CD4-positive, alpha-beta T cell treated with Interleukin-6 at 100 ng/mL for 8 hours (primary cell): ENCODE results near the gene ADAMTS2.

Experiments
- DNase-seq: peaks from one replicate; pipeline ENCODE4 v3.0.0-alpha.2; 2020; ENCODE audit warnings: mixed read lengths, low spot score

The ADAMTS2 gene

DNA sequence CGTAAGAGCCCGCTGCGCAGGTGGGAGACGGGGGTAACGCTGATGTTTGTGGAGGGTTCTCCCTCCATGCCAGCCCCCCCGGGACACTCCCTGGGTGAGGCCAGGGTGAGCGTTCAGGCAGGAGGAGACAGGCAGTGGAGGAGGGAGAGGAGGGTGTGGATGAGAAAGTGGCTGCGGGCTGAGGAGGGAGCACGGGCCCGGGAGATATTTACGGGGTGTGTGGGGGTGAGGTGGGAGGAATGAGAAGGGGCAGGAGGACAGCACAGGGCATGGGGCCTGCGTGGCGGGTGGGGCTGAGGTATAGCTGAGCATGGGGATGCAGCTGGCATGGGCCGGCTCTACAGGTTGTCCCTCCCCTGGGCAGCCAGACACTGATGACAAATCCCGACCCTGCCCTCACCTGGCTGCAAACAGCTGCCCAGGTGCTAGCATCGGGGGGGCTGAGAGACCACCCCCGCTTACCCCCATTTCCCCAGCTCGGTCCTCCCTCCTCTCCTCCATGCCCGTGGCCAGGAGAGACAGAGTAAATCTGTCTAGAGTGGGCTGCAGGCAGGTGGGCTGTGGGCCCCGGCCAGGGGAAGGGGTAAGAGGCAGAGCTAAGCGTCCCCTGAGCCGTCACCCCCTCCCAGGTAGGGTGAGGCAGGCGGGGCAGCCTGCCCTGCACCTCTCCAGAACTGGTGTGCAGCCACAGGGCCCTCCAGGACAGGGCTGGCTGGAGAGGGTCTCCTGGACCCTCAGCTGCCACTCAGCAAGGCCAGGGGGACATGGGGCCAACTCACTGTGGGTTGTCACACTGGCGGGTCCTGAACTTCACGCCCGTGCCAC lies 205.9 kb downstream of the ADAMTS2 start:
- no peak for DNase-seq

DNA sequence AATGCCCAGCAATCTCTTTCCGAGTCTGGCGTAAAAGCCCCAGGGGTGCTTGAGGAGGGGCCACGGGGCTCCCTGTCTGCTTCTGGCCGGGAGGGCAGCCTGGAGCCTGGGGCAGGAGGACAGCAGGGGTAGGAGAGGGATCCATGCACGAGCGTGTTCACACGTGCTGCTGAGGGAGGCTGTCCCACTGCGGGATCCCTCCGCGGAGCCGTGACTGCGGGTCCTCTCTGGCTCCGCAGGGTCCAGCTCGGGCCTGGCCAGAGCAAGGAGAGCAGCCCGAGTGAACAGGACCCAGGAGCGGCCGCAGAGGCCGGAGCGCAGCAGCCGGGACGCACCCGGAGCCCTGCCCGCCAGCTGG lies 206.7 kb downstream of the ADAMTS2 start:
- DNase-seq = no peak

DNA sequence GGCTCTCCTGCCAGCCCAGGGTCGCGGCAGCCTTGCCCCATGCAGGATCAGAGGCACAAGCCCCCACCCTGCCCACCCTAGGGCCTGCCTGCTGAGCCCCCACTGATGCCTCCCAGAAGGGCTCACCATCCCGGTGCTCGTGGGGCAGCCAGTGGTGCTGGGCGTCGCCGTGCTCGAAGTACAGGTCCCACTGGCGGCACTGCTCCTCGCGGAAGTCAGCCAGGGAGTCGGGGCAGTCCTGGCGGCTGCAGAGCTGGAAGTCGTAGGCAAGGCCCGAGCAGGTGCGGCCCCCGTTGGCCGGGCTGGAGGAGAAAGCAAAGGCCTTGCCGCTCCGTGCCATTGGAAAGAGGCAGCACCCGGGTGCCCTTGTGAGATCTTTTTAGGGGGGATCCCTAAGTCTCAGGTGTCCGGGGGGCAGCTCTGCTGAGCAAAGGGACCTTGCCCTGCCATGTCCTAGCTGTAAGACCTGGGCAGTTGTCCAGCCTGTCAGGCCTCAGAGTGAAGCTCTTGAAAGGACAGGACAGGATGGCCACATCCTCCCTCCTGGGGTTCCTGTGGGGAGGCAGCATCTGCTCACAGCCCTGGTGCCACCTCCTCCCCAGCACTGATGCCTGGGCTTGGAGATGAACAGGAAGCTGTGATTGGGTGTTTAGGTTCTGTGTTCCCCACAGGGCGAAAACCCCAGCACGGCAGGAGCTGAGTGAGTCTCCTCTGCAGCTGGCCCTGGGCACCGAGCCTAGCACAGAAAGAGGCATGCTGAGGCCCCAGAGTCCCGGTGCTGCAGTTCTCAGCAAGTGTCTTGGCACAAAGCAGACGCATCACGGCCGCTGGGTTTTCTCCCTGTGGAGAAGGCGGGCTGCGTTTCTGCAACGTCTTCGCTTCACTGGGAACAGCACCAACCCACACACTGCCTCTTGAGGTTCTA lies 207.4 kb downstream of the ADAMTS2 start:
- DNase-seq = no peak

DNA sequence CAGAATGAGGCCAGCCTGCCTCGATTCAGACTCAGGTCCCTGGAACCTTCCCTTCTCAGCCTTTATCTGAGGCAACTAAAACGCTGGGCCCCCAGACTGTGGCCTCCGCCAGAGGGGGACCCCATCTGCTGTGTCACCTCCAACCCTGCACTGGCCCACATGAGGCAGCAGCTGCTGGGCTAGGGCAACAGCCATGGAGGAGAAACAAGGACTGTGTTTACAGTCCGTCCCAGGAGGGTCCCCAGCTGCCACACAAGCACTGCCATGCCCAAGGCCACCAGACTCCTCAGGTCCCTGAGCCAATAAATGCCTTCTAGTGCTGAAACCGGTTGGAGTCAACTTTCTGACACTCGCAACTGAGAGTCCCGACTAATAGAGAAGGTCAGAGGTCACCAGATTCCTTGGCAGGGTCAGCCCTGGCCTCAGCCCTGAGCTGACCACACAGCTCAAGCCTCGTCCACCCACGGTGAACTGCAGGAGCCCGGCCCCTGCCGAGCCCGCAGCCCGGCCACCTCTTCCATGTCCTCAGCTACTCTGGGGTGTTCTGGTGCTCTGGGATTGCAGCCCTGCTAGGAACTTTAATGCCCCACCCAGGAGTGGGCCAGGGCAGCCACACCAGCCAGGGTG lies 208.1 kb downstream of the ADAMTS2 start:
- no peak for DNase-seq

DNA sequence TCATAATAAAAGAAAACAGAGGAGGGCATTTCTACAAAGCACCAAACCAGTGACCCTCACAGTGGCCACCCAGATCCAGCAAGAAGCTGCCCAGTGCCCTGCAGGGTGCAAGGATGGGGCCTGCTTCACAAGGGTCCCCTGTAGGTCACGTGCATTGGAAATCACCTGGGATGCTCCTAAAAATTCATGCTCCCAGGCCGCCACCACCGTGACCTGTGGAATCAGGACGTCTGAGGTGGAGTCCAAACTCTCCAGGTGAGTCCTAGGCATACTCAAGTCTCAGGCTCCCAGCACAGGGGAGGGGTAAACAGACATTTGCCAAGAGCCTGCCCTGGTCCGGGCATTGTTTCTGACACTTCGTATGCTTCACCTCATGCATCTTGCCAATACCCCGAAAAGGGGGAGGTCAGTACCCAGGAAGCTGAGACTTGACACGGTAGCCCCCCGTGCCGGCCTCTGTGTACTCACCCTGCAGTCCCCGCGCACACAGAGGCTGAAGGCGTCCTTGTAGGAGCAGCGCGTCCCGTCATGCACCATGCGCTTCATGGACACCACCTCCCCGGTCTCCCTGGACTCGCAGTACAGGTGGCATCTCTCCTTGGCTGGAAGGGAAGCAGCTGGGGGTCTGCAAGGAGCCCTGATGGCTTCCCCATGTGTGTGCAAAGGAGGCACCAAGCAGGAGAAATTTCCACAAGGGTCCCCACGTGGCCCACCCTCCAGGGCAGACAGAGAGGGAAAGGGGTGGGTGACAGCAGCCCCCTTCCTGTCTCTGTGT lies 209.6 kb downstream of the ADAMTS2 start:
- no peak for DNase-seq

DNA sequence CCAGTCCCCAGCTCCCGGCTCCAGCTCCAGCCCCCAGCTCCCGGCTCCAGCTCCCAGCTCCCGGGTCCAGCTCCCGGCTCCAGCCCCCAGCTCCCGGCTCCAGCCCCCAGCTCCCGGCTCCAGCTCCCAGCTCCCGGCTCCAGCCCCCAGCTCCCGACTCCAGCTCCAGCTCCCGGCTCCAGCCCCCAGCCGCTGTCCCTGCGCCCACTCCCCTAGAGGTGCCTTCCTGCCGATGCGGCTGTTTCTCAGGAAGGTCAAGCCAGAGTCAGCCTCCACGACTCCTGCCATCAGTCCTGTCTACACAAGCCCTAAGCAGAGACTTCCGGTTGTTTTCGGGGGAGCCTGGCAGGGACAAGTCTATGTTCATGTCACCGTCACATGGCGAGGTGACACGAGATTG lies 210.3 kb downstream of the ADAMTS2 start:
- DNase-seq = no peak

DNA sequence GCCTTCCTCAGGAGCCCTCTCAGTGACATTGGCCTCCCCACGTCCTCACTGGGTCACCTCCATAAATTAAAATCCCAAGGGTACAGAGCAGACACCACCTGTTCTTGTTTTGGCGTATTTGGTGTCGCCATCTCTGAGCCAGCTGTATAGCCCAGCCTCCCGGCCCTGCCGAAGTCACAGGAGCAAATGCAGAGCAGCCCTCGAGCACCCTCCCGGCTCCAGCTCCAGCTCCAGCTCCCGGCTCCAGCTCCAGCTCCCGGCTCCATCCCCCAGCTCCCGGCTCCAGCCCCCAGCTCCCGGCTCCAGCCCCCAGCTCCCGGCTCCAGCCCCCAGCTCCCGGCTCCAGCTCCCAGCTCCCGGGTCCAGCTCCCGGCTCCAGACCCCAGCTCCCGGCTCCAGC lies 210.8 kb downstream of the ADAMTS2 start:
- no peak for DNase-seq

DNA sequence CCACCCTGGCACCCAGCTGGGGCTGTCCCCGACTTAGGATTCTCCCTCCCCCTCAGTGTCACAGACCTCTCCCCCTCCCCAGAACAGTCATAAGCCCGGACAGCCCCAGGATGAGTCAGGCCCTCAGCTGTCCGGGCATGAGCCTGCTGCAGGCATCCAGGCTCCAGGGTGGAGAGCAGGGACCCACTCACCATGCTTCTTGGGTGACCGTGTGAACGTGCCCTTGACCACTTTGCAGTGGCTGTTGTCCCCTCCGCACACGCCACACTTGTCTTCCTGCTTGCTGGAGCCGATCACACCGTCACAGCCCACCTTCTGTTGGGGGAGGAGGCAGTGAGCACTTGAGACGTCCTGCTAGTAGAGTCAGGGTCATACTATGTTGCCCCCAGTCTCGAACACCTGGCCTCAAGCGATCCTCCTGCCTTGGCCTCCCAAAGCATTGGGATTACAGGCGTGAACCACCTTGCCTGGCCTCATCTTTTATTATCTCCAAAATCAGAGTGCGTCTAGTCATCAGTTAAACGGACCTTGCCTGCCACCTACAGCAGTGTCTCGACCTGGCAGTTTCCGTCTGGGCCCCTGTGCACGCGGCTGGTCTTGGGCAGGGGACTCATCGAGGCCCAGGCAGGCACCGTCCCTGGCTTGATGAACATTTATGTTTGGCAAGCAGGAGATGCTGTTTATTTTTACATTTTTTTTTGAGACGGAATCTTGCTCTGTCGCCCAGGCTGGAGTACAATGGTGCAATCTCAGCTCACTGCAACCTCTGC lies 212.5 kb downstream of the ADAMTS2 start:
- no peak for DNase-seq

DNA sequence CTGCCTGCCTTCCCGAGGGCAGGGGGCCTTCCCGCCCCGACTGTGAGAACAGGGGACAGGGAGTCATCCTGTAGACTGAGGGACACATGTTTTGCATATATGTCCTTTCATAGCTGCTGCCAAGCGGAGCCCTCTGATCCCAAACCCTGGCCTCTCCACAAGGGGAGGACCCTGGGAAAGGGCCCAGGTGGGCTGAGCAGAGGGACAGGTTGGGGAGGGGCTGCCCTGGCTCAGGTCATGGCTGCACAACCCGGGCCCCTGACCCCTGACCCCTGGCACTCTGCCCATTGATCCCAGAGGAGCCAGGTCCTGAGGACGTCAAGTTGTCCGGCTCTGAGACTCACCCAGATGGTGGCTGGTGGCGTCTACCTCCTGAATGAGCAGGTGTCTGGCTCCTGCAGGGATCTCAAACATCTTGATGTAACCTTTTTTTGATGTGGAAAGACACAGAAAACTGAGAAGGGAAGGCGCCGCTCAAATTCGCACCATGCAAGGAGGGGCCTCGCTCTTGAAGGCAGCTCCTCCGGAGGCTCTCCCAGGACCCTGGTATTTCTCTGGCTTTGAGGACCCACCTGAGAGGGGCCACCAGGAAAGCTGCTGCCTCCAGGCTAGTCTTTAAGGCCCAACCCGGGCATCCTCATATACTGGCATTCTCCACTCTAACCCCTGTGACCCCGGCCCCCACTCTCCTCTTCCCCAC lies 213.2 kb downstream of the ADAMTS2 start:
- no peak for DNase-seq

DNA sequence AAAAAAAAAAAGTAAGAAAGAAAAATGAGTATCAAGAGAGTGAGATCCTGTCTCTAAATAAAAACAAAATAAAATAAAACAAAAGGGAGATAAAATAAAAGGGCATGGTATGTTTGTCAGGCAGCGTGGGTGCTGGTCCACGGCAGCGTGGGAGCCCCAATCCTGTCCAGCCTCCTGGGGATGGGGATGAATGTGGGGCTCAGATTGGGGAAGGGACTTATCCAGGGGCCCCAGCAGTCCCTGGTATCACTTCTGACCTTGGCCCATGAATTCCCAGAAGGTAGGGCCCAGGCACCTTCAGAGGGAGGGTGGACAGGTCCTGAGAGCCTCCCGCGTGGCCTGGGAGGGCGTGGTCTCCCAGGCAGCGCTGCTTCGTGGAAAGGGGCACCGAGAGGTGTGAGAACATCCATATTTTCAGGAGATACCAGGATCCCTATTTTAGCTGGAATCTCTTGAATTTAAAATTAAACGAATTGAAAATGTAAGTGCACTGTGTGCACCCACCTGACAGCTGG lies 213.9 kb downstream of the ADAMTS2 start:
- no peak for DNase-seq

DNA sequence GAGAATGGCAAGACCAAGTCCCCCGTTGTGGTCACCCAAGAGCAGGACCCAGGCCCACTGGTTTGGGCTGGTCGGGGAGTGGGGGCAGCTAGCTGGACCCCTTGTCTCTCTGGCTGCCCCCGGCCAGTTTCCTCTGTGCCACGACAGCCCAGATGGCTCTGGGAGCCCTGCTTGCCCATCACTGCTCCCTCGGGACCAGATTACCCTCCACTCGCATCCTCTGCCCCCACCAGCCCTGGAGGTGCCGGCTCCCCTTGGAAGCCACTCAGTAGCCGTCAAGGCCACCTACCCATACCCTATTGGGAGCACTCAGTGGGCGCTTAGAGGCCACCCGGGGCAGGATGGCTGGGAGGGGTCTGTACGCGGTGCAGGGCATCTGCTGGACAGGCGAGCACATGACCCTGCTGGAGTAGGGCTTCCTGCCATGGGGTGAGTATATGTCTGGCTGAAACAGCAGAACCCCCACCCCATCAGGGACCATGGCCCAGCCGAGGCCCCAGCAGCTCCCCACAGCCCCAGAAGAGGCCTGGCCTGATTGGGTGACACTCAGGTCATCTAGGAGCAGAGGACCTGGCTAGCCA lies 215.1 kb downstream of the ADAMTS2 start:
- no peak for DNase-seq

DNA sequence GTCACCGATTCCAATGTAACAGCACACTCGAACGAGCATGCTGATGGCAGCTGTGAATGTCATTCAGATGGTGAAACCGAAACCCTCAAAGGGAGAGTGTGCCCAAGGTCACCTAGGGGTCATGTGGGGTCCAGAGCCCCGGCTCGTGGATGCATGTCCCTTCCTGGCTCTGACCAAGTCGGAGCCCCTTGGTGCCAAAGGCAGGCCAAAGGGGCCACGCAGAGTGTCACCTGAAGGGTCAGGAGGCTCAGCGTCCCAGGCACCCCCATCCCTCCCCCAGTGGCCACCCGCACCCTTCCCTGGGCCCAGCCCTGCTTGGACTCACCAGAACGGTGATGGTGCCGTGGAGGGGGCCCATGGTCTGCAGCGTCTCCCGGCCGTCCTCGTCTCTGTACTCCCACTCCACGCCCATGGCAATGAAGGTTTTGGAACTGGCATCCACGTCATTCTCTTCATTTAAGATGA lies 215.6 kb downstream of the ADAMTS2 start:
- no peak for DNase-seq

DNA sequence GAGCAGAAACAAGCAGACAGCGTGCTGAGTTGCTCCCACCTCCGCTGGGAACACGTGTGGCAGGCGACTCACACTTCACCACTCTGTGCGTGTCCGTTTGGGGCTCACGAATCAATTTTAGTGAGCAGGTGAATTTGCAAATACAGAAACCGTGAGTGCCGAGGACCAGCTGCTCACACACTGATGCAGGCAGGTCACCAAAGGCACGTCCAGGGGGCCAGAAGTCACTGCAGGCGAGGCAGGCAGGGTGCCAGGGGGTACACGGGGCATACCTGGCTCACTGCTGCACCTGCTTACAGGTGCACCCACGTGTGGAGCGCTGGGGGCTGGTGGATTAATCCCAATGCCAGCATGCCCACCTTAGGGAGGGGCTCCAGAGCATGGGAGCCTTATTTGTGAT lies 216.3 kb downstream of the ADAMTS2 start:
- no peak for DNase-seq

DNA sequence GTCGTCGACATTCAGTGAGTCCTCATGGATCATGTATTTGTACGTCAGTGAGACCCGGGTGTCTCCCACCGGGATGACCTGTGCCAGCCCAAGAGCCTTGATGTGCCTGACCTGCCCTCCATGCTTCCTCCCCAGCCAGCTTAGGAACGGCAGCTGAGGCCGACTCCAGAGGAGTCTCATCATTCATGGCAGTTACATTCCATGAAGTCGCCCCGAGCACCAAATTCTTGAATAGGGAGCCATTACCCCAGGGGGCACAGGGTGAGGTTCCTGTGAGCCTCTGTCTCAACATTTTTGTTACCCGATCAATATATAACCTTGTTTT lies 217.3 kb downstream of the ADAMTS2 start:
- no peak for DNase-seq

DNA sequence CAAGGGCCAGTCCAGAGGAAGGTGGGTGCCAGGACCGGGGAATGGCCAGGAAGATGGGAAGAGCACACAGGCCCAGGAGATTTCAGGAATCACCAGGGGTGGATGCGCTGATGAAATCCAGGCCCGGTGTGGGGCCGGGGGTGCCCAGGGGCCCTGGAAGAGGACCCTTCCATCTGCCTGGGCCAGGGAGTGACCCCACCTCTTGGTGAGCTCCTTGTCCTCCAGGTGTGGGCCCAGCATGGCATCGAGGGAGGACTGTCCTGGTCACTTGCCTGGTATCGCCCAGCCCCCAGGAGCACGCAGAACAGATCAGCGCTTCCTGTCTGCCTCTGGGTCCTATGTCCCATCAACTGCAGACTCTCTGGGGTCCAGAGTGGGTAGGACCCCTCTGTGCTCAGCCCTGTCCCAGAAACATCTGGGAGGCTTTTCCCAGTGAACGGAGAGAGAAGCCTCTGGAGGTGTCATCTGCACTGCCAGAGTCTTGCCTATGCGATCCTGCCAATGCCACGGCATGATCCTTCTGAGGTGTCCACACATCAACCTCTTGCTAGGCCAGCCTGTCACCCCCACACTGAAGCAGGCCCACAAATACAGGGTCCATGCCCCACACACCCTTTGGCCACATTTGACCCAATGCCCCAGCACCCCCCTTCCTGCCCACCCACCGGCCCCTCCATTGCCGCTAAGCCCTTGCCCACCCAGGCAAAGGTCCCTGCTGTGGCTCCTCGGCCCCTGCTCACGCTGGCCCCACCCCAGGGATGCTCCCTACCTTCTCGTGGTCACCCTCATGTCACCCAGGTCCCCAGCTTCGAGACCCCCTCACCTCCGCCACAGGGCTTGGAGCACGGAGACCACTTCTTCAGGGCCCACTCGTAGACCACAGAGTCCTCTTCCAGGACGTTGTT lies 217.9 kb downstream of the ADAMTS2 start:
- no peak for DNase-seq

DNA sequence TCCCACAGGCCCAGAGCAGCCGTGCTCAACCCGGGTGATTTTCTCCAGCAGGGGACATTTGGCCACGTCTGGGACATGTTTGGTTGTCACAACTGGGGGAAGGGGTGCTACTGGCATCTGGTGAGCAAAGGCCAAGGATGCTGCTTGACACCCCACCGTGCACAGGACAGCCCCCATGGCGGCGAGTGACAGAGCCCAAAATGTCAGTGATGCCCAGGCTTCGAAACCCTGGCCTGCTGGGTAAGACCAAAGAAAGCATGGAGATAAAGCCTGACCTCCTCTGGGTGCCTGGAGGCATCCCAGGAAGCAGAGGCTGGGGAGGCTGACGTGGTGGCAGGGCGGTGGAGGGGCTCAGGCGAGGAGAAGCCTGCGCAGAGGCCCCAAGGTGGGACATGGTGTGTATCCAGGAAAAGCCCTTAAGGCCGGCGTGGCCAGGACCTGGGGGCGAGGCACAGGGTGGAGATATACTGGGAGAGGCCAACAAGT lies 218.7 kb downstream of the ADAMTS2 start:
- DNase-seq = no peak

DNA sequence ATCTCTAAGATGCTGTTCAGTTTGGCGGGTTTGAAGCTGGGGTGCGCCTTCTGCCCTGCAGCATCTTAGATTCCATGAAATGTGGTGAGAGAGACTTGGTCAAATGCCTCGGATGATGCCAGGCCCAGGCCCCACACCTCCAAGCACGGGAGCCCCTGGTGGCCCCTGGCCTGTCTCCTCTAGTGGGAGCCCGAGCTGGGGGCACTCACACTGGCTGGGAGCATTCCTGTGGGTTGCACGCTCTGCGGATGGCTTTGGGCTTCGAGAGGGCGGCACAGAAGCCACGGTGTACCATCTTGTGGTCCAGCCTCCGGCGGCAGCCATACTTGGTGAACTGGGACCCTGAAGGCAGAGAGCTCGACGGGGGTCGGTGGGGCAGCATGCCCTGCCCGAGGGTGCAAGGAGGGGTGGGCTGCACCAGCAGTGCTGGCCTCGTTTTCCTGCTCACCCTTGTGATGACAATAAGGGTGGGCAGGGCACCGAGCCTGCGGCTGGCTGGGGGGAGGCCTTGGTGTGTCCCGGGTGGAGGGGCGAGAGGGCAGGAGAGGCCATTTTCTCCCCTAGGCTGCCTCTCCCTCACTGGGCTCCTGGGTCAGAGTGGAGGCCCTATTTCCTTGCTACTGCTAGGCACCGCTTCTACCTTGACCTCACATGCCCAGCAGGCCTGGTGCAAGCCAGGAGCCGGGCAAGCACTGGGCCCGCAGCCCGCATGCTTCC lies 219.3 kb downstream of the ADAMTS2 start:
- DNase-seq = no peak
